ENCODE data around the gene GAPDH.

DNA sequence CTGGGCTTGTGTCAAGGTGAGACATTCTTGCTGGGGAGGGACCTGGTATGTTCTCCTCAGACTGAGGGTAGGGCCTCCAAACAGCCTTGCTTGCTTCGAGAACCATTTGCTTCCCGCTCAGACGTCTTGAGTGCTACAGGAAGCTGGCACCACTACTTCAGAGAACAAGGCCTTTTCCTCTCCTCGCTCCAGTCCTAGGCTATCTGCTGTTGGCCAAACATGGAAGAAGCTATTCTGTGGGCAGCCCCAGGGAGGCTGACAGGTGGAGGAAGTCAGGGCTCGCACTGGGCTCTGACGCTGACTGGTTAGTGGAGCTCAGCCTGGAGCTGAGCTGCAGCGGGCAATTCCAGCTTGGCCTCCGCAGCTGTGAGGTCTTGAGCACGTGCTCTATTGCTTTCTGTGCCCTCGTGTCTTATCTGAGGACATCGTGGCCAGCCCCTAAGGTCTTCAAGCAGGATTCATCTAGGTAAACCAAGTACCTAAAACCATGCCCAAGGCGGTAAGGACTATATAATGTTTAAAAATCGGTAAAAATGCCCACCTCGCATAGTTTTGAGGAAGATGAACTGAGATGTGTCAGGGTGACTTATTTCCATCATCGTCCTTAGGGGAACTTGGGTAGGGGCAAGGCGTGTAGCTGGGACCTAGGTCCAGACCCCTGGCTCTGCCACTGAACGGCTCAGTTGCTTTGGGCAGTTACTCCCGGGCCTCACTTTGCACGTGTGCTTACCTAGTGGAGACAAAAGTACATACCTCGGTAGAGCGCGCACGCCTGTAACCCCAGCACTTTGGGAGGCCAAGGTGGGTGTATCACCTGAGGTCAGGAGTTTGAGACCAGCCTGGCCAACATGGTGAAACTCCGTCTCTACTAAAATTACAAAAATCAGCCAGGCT, 4.3 kb downstream of the GAPDH start:
- TF ChIP-seq, protein P1, sequence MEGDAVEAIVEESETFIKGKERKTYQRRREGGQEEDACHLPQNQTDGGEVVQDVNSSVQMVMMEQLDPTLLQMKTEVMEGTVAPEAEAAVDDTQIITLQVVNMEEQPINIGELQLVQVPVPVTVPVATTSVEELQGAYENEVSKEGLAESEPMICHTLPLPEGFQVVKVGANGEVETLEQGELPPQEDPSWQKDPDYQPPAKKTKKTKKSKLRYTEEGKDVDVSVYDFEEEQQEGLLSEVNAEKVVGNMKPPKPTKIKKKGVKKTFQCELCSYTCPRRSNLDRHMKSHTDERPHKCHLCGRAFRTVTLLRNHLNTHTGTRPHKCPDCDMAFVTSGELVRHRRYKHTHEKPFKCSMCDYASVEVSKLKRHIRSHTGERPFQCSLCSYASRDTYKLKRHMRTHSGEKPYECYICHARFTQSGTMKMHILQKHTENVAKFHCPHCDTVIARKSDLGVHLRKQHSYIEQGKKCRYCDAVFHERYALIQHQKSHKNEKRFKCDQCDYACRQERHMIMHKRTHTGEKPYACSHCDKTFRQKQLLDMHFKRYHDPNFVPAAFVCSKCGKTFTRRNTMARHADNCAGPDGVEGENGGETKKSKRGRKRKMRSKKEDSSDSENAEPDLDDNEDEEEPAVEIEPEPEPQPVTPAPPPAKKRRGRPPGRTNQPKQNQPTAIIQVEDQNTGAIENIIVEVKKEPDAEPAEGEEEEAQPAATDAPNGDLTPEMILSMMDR (IDR thresholded peaks at IDR 0.05), result no peak
- TF ChIP-seq, protein P2, sequence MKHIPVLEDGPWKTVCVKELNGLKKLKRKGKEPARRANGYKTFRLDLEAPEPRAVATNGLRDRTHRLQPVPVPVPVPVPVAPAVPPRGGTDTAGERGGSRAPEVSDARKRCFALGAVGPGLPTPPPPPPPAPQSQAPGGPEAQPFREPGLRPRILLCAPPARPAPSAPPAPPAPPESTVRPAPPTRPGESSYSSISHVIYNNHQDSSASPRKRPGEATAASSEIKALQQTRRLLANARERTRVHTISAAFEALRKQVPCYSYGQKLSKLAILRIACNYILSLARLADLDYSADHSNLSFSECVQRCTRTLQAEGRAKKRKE (CRISPR knock-in tag; IDR thresholded peaks at IDR 0.05; ENCODE audit: low read depth), result no peak

Data from A549 (cell line).